H1 (cell line): ENCODE data around the gene ARRB1. TPM values are rescaled to one million over a fixed set of nuclear protein-coding genes. Genes with fewer than 3 reads are reported as not detected.

Experiments used
- CBX5 ChIP-seq: fragments of 300-800, 300-1000 bp; sonication (generic); IDR thresholded peaks from 2 replicates; pipeline ENCODE4 v1.7.1; 2016; ENCODE audit warnings: antibody characterized with exemption, low read length, low read depth
- CEBPB ChIP-seq: IDR thresholded peaks from 2 replicates; pipeline ENCODE4 v1.6.1; 2012; ENCODE audit warnings: low read depth, low read length
- CHD7 ChIP-seq: fragments of 300-600 bp; sonication (generic); IDR thresholded peaks from 2 replicates; pipeline ENCODE4 v1.7.1; 2012; ENCODE audit warnings: low read length, moderate library complexity, mild to moderate bottlenecking, inconsistent platforms; ENCODE audit not compliant: insufficient replicate concordance
- CREB1 ChIP-seq: IDR thresholded peaks from 2 replicates; pipeline ENCODE4 v1.6.1; 2012; ENCODE audit warnings: inconsistent platforms
- EGR1 ChIP-seq: IDR thresholded peaks from 2 replicates; pipeline ENCODE4 v1.6.1; 2011; ENCODE audit warnings: low read depth, low read length, borderline replicate concordance
- NANOG ChIP-seq: IDR thresholded peaks from 2 replicates; pipeline ENCODE4 v1.6.1; 2011; ENCODE audit warnings: low read length, low read depth, mild to moderate bottlenecking, inconsistent platforms; ENCODE audit not compliant: insufficient read depth, poor library complexity, severe bottlenecking
- RFX5 ChIP-seq: IDR thresholded peaks from 2 replicates; pipeline ENCODE4 v1.6.1; 2011; ENCODE audit warnings: low read depth, low read length, improper control_type of control experiment, borderline replicate concordance
- YY1 ChIP-seq: IDR thresholded peaks from 2 replicates; pipeline ENCODE4 v1.6.1; 2011; ENCODE audit warnings: low read depth, mild to moderate bottlenecking, low read length
- polyA plus RNA-seq, 7 experiments: library from polyadenylated mRNA; depleted of rRNA in 3 of 7; stranded (reverse) in 5 of 7; unstranded in 2 of 7; fragments of >200 nt in 5 of 7; fragments of 200-250 nt in 2 of 7; gene quantifications; 1 replicate in 5 of 7; 2 replicates in 1 of 7; 4 replicates in 1 of 7; pipeline versions ENCODE4 v1.2.1 to v1.2.3, GENCODE V29; 2011 to 2013; ENCODE audit warnings: missing spikeins in 2 of 7, mixed read lengths in 2 of 7
- total RNA-seq: library from RNA; stranded (reverse); fragmentation: NEBNext Ultra II Directional; extraction: Animal tissue kit (Norgen Biotek cat#: 25700); gene quantifications from 2 replicates; pipeline ENCODE4 v1.2.1, GENCODE V29; 2021

The ARRB1 gene
- total and polyA plus RNA-seq, 2 of the 8 experiments (the other 6 are each of a cell fraction or from before 2014, with no cell fraction given) = 9.4 to 31.8 TPM

DNA sequence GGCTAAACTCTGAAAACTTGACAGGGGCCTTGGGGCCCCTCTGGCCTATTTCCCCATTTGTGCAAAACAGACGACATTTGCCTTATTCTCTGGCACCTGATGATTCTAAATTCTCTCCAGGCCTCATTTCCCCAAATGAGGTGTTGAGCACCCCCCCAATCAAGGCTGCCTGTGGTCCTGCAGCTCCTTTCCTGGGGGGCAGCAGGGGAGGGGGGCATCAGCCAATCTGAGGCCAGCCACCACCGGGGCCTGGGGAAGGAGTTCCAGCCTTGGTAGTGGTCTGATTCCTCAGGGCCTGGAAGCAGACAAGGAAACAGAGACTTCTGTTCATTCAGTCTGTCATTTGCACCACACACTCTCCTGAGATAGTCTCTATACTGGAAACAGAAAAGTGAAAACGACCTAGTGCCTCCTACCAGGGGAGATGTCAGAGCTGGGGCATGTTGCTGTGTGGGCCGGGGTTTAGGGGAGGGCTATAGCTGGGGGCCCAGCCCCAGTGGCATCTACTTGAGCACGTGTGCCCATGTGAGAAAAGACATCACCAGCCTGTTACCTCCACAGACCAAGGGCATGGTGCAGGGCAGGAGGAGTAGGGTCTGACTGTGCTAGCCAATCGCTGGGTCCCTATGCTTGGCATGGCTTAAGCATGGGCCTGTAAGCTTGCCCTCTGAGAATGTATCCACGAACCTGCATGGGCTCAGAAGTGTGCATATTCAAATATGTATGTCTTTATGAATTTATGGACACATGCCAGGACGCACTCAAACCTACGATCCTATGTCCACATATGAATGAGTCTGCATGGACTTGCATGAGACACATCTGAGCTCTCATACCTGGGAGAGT is 112.6 kb downstream of the ARRB1 start (continued):
- TF ChIP-seq CHD7 = no peak
- no peak for TF ChIP-seq CEBPB
- TF ChIP-seq NANOG = no peak
- no peak for TF ChIP-seq EGR1
- no peak for TF ChIP-seq RFX5
- no peak for TF ChIP-seq YY1
- no peak for TF ChIP-seq CBX5
- TF ChIP-seq CREB1 = no peak
